OCI-LY3 (cell line): ENCODE measurements around the gene SLC19A2.

Experiments
- CTCF ChIP-seq: fragments of 200-600, 300-600 bp; sonication (generic); IDR thresholded peaks from 2 replicates; pipeline ENCODE4 v1.5.1; 2014; ENCODE audit warnings: antibody characterized with exemption, low read length, low read depth
- EZH2phosphoT487 ChIP-seq: fragments of 200-600 bp; shearing (Covaris generic); IDR thresholded peaks from 2 replicates; pipeline ENCODE4 v1.6.1; 2018; ENCODE audit warnings: antibody characterized with exemption, mixed run types, low read depth

DNA sequence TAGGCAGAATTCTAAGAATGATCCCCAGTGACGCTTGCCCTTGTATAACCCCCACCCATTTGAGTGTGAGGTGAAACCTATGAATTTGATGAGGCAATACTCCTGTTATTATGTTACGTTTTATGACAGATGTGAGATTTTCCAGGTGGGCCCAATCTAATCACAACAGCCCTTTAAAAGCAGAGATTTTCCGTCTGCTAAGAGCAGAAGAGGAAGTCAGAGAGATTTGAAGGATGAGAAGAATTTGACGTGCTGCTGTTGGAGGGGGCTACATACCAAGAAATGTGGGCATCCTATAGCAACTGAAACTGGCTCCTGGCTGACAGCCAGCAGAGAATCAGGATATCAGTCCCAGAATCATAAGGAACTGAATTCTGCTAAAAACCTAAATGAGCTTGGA lies 2.4 kb upstream of the SLC19A2 start:
- TF ChIP-seq CTCF (no peak), EZH2phosphoT487 (no peak)
